Heart left ventricle (tissue), 13 donors: ENCODE data around the gene SH3RF2.

Experiments
- CTCF ChIP-seq, 12 donors: fragments of 200-600 bp; sonication (generic) in 4 of 12; IDR thresholded peaks; one replicate each; pipeline versions ENCODE4 v1.5.0 to v1.8.0; 2018 to 2022; ENCODE audit warnings: antibody characterized with exemption in 12 of 12, mild to moderate bottlenecking in 5 of 12
- POLR2A ChIP-seq, 2 donors: fragments of 450-650 bp; IDR thresholded peaks; one replicate each; pipeline ENCODE4 v1.6.1; 2017; ENCODE audit warnings: antibody characterized with exemption in 2 of 2, mild to moderate bottlenecking in 2 of 2, moderate library complexity in 2 of 2
- donor health status: ischemic (EF 13 %, LVEDD 7.1; RV severe dilation, severe dysfunction).
- donor health status: DM: no; HTN: yes; CAD: no.
- donor health status: DM: no; HTN: no; CAD: no.
- donor health status: ischemic (EF 25% LVEDD 6.9; RV normal size, moderate dysfunction).
- donor health status: ischemic (EF 25% LVEDD 5.7; RV mildly dilated, moderate dysfunction).
- donor health status: ischemic (EF 35%, LVEDD 5.7; RV mildly dilated, moderate dysfunction).
- donor health status: nonischemic (EF 11% LVEDD 7.7; RV severe dilation, severe dysfunction).
- donor health status: DM: yes; HTN: yes; CAD: no.
- donor health status: PGD.
- donor health status: ischemic (EF 29% LVEDD 5.4; RV normal size, mild dysfunction).
- donor health status: nonischemic (EF 23%, LVEDD 6.1; RV moderate dilation, normal function).

GRCh38 chr5:145969714-145970092 lies 33.3 kb downstream of the SH3RF2 start:
- TF ChIP-seq CTCF (IDR thresholded peaks at IDR 0.05) (no peak), POLR2A (IDR thresholded peaks at IDR 0.05) (no peak)
